ENCODE results near the gene KCNN2. TPM values are rescaled to one million over a fixed set of nuclear protein-coding genes. Genes with fewer than 3 reads are reported as not detected.

KCNN2 gene
- total RNA-seq, 1 experiment from 2014 or later, result not detected

DNA sequence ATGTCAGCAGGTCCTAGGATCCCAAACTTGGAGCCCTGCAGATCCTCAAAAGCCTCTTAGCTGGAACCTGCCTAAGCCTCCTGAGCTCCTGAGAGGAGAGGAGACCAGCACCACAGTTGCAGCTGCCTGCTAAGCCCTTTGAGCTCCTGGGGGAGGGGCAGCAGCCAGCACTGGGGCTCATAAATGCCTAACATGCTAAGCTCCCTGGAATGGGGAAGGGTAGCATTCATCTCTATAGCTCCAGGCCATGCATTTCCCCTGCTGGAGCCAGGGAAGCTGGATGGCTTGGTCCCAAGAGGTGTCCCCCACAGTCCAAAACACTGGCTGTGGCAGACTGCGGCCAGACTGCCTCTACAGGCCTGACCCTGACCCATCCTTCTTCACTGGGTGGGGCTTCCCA is 182.7 kb downstream of the KCNN2 start:
- H3K4me1 ChIP-seq (ENCODE audit: control insufficient read depth in 1 of 2, insufficient read depth in 2 of 2, low read length in 2 of 2), result no peaks in the 10 kb centered on the region
- H3K9me2 ChIP-seq (ENCODE audit: insufficient read depth), result no peaks in the 10 kb centered on the region
- intact Hi-C loops (cut with micrococcal nuclease), result no loop called here
- ChIA-PET POLR2A (no interaction called here), RAD21 (ENCODE audit: low non-redundant PET in 1 of 2, low total read pairs in 2 of 2, uncharacterized antibody in 2 of 2, unreplicated experiment in 2 of 2) (no interaction called here), CTCF (no interaction called here)
- no peak overlapping the region for H2AFZ ChIP-seq (ENCODE audit: low read depth, low read length, poor library complexity, severe bottlenecking)
- no peaks in the 10 kb centered on the region for H3K9me3 ChIP-seq (ENCODE audit: control insufficient read depth in 1 of 2, insufficient read depth in 1 of 2, low read depth in 1 of 2, low read length in 2 of 2)
- H3K9ac ChIP-seq (ENCODE audit: low read length), result no peak overlapping the region
- no peak for ATAC-seq
- H3K4me3 ChIP-seq (replicated peaks in 1 of 2; ENCODE audit: low read depth in 1 of 2, low read length in 2 of 2), result no peak overlapping the region
- no peaks in the 10 kb centered on the region for H3K36me3 ChIP-seq (ENCODE audit: control insufficient read depth in 1 of 2, insufficient read depth in 2 of 2, low read length in 2 of 2)
- H3K4me2 ChIP-seq (ENCODE audit: low read length), result no peak overlapping the region
- BruUV-seq (replicated peaks), result no TSS peak
- H3K27me3 ChIP-seq (ENCODE audit: insufficient read depth, low read length), result no peaks in the 10 kb centered on the region
- no peaks in the 10 kb centered on the region for H3K79me2 ChIP-seq (ENCODE audit: insufficient read depth, low read length)
- no peak for TF ChIP-seq SIN3A (IDR thresholded peaks at IDR 0.05; ENCODE audit: low read depth)
- no peak for TF ChIP-seq EZH2phosphoT487 (IDR thresholded peaks at IDR 0.05; ENCODE audit: borderline replicate concordance)
- TF ChIP-seq ZNF274 (IDR thresholded peaks at IDR 0.05; ENCODE audit: low read depth, low read length), result no peak
- no peak for TF ChIP-seq ZBTB33 (IDR thresholded peaks at IDR 0.05; ENCODE audit: extremely low read depth, insufficient replicate concordance, low read length)
- TF ChIP-seq EGR1 (IDR thresholded peaks at IDR 0.05; ENCODE audit: low read depth), result no peak
- TF ChIP-seq CEBPB (IDR thresholded peaks at IDR 0.05; ENCODE audit: low read depth), result no peak
- TF ChIP-seq ZFX (IDR thresholded peaks at IDR 0.05), result no peak
- TF ChIP-seq FOSL1 (IDR thresholded peaks at IDR 0.05; ENCODE audit: low read depth), result no peak
- TF ChIP-seq MAX (IDR thresholded peaks at IDR 0.05), result no peak
- TF ChIP-seq TCF7L2 (IDR thresholded peaks at IDR 0.05; ENCODE audit: borderline replicate concordance, extremely low read depth, insufficient read depth, insufficient read length), result no peak
- no peak for TF ChIP-seq REST (IDR thresholded peaks at IDR 0.05; ENCODE audit: low read depth)
- TF ChIP-seq ELF1 (IDR thresholded peaks at IDR 0.05; ENCODE audit: borderline replicate concordance, low read depth), result no peak
- TF ChIP-seq CBX3 (IDR thresholded peaks at IDR 0.05; ENCODE audit: low read depth), result no peak
- TF ChIP-seq RAD21 (IDR thresholded peaks at IDR 0.05; ENCODE audit: low read depth), result no peak
- no peak for TF ChIP-seq JUND (IDR thresholded peaks at IDR 0.05)
- TF ChIP-seq, protein P1, sequence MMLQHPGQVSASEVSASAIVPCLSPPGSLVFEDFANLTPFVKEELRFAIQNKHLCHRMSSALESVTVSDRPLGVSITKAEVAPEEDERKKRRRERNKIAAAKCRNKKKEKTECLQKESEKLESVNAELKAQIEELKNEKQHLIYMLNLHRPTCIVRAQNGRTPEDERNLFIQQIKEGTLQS (IDR thresholded peaks at IDR 0.05), result no peak
- TF ChIP-seq SRF (IDR thresholded peaks at IDR 0.05; ENCODE audit: low read depth), result no peak
- TF ChIP-seq POLR2A (IDR thresholded peaks at IDR 0.05; ENCODE audit: borderline replicate concordance, extremely low read depth, insufficient read depth, insufficient read length), result no peak
- DNase-seq (ENCODE audit: low read depth, low spot score), result no peak
- no peaks in the 10 kb centered on the region for H4K20me1 ChIP-seq (ENCODE audit: insufficient read depth)
- no peak overlapping the region for H3K27ac ChIP-seq (ENCODE audit: low read depth, low read length)
